ENCODE results near the gene CD81.

CD81 gene

GRCh38 chr11:2423157-2424025, 46.3 kb downstream of the CD81 start:
- no peak for DNase-seq

GRCh38 chr11:2424811-2425495, 47.8 kb downstream of the CD81 start:
- DNase-seq = no peak

- no peak for DNase-seq
These were observed 48.4 kb downstream of the CD81 start for GRCh38 chr11:2425506-2425905.

GRCh38 chr11:2426221-2426620, 49.1 kb downstream of the CD81 start:
- no peak for DNase-seq

GRCh38 chr11:2426826-2427521, 49.9 kb downstream of the CD81 start:
- no peak for DNase-seq

- DNase-seq = no peak
These were observed 50.7 kb downstream of the CD81 start for GRCh38 chr11:2427721-2428321.

- DNase-seq = peak; percentile 59
These were observed 51.2 kb downstream of the CD81 start for GRCh38 chr11:2428322-2428795.

- no peak for DNase-seq
These were observed 54.3 kb downstream of the CD81 start for GRCh38 chr11:2431395-2431794.

- no peak for DNase-seq
These were observed 55.1 kb downstream of the CD81 start for GRCh38 chr11:2432171-2432621.

- DNase-seq = no peak
These were observed 55.5 kb downstream of the CD81 start for GRCh38 chr11:2432628-2433071.

- no peak for DNase-seq
These were observed 56.2 kb downstream of the CD81 start for GRCh38 chr11:2433106-2433925.

GRCh38 chr11:2434008-2434407, 56.9 kb downstream of the CD81 start:
- no peak for DNase-seq

GRCh38 chr11:2434506-2435255, 57.6 kb downstream of the CD81 start:
- no peak for DNase-seq

- DNase-seq = no peak
These were observed 58.3 kb downstream of the CD81 start for GRCh38 chr11:2435288-2436012.

GRCh38 chr11:2436013-2436520, 59.0 kb downstream of the CD81 start:
- no peak for DNase-seq

- no peak for DNase-seq
These were observed 59.5 kb downstream of the CD81 start for GRCh38 chr11:2436521-2437031.

- DNase-seq = no peak
These were observed 60.4 kb downstream of the CD81 start for GRCh38 chr11:2437516-2437915.

GRCh38 chr11:2439820-2440219, 62.7 kb downstream of the CD81 start:
- no peak for DNase-seq

GRCh38 chr11:2440646-2441045, 63.5 kb downstream of the CD81 start:
- DNase-seq = no peak

GRCh38 chr11:2441171-2441570, 64.1 kb downstream of the CD81 start:
- DNase-seq = no peak

All from COR-L47 (cell line).